HAP-1 (cell line): ENCODE data around the gene B3GNT7.

Experiments
- DNase-seq, 2 experiments: peaks; one replicate each; pipeline ENCODE4 v3.0.0-alpha.2; 2016 to 2020; ENCODE audit warnings: low spot score in 2 of 2
- H3K27me3 ChIP-seq: fragments of 250-450 bp; sonication (Bioruptor Pico); 2 replicates; pipeline ENCODE4 v1.5.1; 2020; ENCODE audit warnings: low read depth, mild to moderate bottlenecking, moderate library complexity
- H3K36me3 ChIP-seq: fragments of 250-450 bp; sonication (Bioruptor Pico); replicated peaks from 2 replicates; pipeline ENCODE4 v1.5.1; 2020; ENCODE audit warnings: mild to moderate bottlenecking
- H3K4me1 ChIP-seq: fragments of 250-450 bp; sonication (Bioruptor Pico); 2 replicates; pipeline ENCODE4 v1.5.1; 2020; ENCODE audit warnings: mild to moderate bottlenecking
- H3K4me3 ChIP-seq: fragments of 250-450 bp; sonication (Bioruptor Pico); 2 replicates; pipeline ENCODE4 v1.5.1; 2020; ENCODE audit warnings: mild to moderate bottlenecking, moderate library complexity
- H3K9me3 ChIP-seq: fragments of 250-450 bp; sonication (Bioruptor Pico); 2 replicates; pipeline ENCODE4 v1.5.1; 2020; ENCODE audit warnings: mild to moderate bottlenecking, moderate library complexity
- in situ Hi-C: fragments of 300-500 bp; cut with MboI; formaldehyde crosslinking; loops from 3 replicates; pipeline ENCODE4 v1.14.3; 2020; ENCODE audit warnings: low sequenced_read_pairs, inconsistent platforms, mixed read lengths

B3GNT7 gene

GRCh38 chr2:231409776-231410175, 14.3 kb downstream of the B3GNT7 start:
- Histone ChIP-seq H3K4me3 (no peak overlapping the region), H3K4me1 (peaks cover 37% of the 10 kb centered on the region), H3K9me3 (peaks cover 26% of the 10 kb centered on the region), H3K27me3 (no peaks in the 10 kb centered on the region), H3K36me3 (no peaks in the 10 kb centered on the region; the same call in 1 of the 2 replicates)
- in situ Hi-C loops: loop anchor here (5.0 to 10.0 kb wide), 3 partner anchors 105 to 307 kb away; no protein-coding TSS in a partner anchor
- no peak for DNase-seq

GRCh38 chr2:231410293-231411004, 14.9 kb downstream of the B3GNT7 start:
- in situ Hi-C loops: loop anchor here (5.0 to 10.0 kb wide), 3 partner anchors 106 to 308 kb away; no protein-coding TSS in a partner anchor
- Histone ChIP-seq H3K4me3 (no peak overlapping the region), H3K9me3 (peaks cover 26% of the 10 kb centered on the region), H3K36me3 (no peaks in the 10 kb centered on the region; the same call in 1 of the 2 replicates), H3K4me1 (peaks cover 37% of the 10 kb centered on the region), H3K27me3 (no peaks in the 10 kb centered on the region)
- DNase-seq: peak; percentile 83 to 95

DNA sequence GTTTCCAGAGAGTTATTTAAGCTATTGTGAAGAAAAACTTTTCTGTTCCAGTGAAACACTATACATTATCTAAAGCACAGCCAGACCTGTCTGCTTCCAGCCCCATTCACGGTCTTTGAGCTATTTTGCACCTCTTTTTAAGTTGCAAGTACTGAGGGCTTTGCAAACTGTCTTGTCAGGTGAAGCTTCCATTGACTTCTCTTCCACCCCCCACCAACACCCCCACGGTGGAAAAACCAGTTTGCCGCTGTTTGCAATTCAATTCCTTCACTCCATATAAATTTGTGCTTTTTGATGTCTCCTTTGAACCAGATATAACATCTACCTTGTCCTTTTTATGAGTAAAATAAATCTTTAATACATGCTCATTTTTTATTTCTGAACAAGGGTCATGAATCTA, 15.7 kb downstream of the B3GNT7 start:
- H3K4me1 ChIP-seq: peaks cover 37% of the 10 kb centered on the region
- in situ Hi-C loops: loop anchor here (5.0 to 10.0 kb wide), 3 partner anchors 106 to 309 kb away; no protein-coding TSS in a partner anchor
- peaks cover 26% of the 10 kb centered on the region for H3K9me3 ChIP-seq
- H3K27me3 ChIP-seq: no peaks in the 10 kb centered on the region
- no peaks in the 10 kb centered on the region; the same call in 1 of the 2 replicates for H3K36me3 ChIP-seq
- peak overlapping the region; percentile 46 for H3K4me3 ChIP-seq
- DNase-seq: no peak

- in situ Hi-C loops: loop anchor here (5.0 to 10.0 kb wide), 3 partner anchors 107 to 310 kb away; no protein-coding TSS in a partner anchor
- peak; percentile 88 to 97 for DNase-seq
- peak overlapping the region; percentile 46 for H3K4me3 ChIP-seq
Measured at GRCh38 chr2:231411831-231412617, 16.5 kb downstream of the B3GNT7 start.

DNA sequence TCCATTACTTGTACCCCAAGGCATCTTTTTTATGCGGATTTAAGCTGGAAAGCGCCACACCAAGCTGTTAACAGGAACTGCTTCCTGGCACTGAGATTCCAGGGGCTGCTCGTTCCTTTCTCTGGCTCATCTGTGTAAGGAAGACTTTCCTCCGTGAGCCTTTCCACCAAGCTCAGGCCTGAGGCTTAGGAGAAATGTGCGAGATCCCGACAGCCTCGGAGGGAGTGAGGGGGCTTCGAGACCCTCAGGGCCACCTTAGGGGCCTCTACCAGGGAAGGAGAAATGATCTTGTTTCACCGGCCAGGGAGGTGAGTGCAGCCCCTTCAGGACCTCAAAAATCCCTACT, 17.1 kb downstream of the B3GNT7 start:
- Histone ChIP-seq H3K9me3 (peaks cover 26% of the 10 kb centered on the region), H3K36me3 (no peaks in the 10 kb centered on the region; the same call in 1 of the 2 replicates), H3K27me3 (no peaks in the 10 kb centered on the region), H3K4me1 (peaks cover 37% of the 10 kb centered on the region), H3K4me3 (peak overlapping the region; percentile 46)
- no peak for DNase-seq
- in situ Hi-C loops: loop anchor here (5.0 to 10.0 kb wide), 3 partner anchors 108 to 310 kb away; no protein-coding TSS in a partner anchor

More at GRCh38 chr2:231411831-231412617, 16.5 kb downstream of the B3GNT7 start:
- Histone ChIP-seq H3K9me3 (peaks cover 26% of the 10 kb centered on the region), H3K27me3 (no peaks in the 10 kb centered on the region), H3K4me1 (peaks cover 37% of the 10 kb centered on the region), H3K36me3 (no peaks in the 10 kb centered on the region; the same call in 1 of the 2 replicates)

- H3K27me3 ChIP-seq: no peaks in the 10 kb centered on the region
- H3K4me1 ChIP-seq: peaks cover 37% of the 10 kb centered on the region
- H3K36me3 ChIP-seq: no peaks in the 10 kb centered on the region; the same call in 1 of the 2 replicates
- peak in 1 of 2 experiments; percentile 38 for DNase-seq
- peaks cover 23% of the 10 kb centered on the region for H3K9me3 ChIP-seq
- in situ Hi-C loops: loop anchor here (5.0 to 10.0 kb wide), 3 partner anchors 109 to 311 kb away; no protein-coding TSS in a partner anchor
- H3K4me3 ChIP-seq: no peak overlapping the region
Measured at GRCh38 chr2:231413456-231413855, 17.9 kb downstream of the B3GNT7 start.

DNA sequence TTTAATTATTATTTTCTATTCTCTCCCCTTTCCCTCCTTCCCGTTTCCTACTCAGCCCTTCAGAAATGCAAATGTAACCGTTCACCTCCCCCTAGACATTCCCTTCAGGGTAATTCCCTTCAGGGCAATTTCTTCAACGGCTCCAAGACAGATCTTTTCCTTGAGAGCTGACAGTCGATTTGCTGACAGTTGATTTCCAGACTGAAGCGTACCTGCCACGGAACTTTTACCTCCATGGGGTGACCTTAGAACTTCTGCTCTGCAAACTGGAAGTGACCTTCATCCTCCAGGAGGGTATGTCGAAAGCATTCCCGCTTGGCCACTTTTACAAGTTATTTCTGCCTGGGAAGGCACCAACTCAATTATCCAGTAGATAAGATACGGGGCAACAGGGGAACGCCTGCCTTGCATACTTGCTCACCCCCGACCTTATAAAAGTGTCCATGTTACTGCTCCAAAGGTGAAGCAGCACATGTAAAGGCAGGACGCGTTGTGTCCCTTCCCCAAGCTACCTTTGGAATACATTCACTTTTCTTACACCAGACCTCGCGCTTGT, 18.5 kb downstream of the B3GNT7 start:
- peaks cover 17% of the 10 kb centered on the region for H3K9me3 ChIP-seq
- H3K27me3 ChIP-seq: no peaks in the 10 kb centered on the region
- peaks cover 37% of the 10 kb centered on the region for H3K4me1 ChIP-seq
- DNase-seq: peak; percentile 34 to 42
- H3K36me3 ChIP-seq: no peaks in the 10 kb centered on the region; the same call in 1 of the 2 replicates
- in situ Hi-C loops: loop anchor here (5.0 to 10.0 kb wide), 3 partner anchors 109 to 312 kb away; no protein-coding TSS in a partner anchor
- H3K4me3 ChIP-seq: no peak overlapping the region

- Histone ChIP-seq H3K36me3 (no peaks in the 10 kb centered on the region; the same call in 1 of the 2 replicates), H3K9me3 (peaks cover 11% of the 10 kb centered on the region), H3K4me3 (no peak overlapping the region), H3K27me3 (no peaks in the 10 kb centered on the region), H3K4me1 (peaks cover 37% of the 10 kb centered on the region)
- no peak for DNase-seq
- in situ Hi-C loops: loop anchor here (10.0 kb wide), 1 partner anchor 110 kb away; no protein-coding TSS in a partner anchor
Measured at GRCh38 chr2:231415029-231415428, 19.5 kb downstream of the B3GNT7 start.

DNA sequence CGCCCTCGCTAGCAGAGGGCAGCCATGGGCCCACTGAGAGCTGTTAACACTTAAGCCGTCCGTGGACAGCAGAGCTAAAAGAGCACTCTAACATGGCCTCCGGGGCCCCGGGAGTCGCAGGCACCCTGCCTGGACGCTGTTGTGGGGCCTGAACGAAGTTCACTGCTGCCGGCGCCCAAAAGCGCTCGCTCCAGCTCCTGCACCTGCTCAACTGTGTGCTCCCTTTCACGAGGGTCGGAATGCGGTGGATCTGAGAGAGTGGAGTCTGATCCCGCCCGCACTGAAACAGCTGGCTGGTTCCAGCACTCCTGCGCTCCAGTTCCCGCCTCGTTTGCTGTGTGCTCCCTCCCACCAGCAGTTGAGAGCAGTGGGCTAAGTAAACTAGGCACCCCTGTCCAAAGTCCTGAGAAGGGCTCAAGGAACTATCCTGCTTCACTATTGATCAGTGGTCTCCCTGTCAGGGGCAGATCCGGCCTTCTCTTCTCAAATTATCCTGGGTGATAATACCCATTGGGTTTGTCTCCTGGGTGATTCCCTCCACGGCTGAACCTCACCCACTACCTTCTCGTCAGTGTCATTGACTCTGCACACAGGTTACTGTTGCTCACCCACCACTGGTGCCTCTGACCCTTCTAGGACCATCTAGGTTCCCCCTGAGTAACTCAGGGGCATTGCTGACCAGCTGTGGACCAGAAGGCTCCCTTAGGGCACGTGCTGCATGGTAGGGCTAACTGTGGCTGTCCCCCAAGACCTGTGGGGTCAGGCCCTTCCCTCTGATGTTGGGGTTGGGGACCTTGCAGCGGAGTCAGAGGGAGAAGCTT, 23.5 kb downstream of the B3GNT7 start:
- no peak for DNase-seq
- no peaks in the 10 kb centered on the region for H3K27me3 ChIP-seq
- H3K4me3 ChIP-seq: no peak overlapping the region
- peaks cover 3% of the 10 kb centered on the region for H3K4me1 ChIP-seq
- in situ Hi-C loops: loop anchor here (10.0 kb wide), 1 partner anchor 114 kb away; no protein-coding TSS in a partner anchor
- H3K9me3 ChIP-seq: no peaks in the 10 kb centered on the region
- no peaks in the 10 kb centered on the region for H3K36me3 ChIP-seq

GRCh38 chr2:231421051-231421580, 25.6 kb downstream of the B3GNT7 start:
- Histone ChIP-seq H3K36me3 (no peaks in the 10 kb centered on the region), H3K4me1 (no peaks in the 10 kb centered on the region), H3K27me3 (no peaks in the 10 kb centered on the region), H3K4me3 (no peak overlapping the region), H3K9me3 (no peaks in the 10 kb centered on the region)
- in situ Hi-C loops: no loop called here
- DNase-seq: no peak

DNA sequence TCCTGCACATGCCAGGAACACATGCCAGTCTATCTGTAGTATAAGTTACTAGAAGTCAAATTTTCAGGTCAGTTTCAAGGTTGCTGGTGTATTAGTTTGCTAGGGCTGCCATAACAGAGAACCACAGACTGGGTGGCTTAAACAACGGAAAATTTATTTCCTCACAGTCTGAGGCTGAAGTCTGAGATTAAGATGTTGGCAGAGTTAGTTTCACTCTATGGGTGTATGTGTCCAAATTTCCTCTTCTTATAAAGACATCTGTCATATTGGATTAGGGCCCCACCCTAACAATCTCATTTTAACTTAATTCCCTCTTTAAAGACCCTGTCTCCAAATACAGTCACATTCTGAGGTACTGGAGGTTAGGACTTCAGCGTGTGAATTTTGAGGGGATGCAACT, 26.5 kb downstream of the B3GNT7 start:
- Histone ChIP-seq H3K27me3 (no peaks in the 10 kb centered on the region), H3K9me3 (no peaks in the 10 kb centered on the region), H3K4me1 (no peaks in the 10 kb centered on the region), H3K36me3 (no peaks in the 10 kb centered on the region), H3K4me3 (no peak overlapping the region)
- DNase-seq: no peak
- in situ Hi-C loops: no loop called here

DNA sequence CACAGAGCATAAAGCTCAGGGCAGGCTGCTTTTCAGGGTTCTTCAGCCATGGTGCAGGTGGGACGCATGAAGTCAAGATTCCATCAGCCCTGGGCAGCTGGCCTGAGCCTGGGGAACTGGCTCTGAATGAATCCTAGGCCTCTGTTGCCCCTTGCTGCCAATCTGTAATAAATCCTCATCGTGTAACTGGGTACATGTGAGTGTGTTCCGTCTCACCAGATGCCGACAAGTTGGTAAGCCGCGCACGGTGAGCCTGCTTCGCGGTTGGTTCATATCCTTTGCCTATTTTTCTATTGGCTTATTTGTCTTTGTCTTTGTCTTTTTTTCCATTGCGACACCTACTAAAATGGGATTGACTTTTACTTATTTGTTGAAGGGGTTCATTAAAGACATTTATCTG, 27.7 kb downstream of the B3GNT7 start:
- H3K4me3 ChIP-seq: no peak overlapping the region
- H3K27me3 ChIP-seq: no peaks in the 10 kb centered on the region
- H3K4me1 ChIP-seq: no peaks in the 10 kb centered on the region
- no peaks in the 10 kb centered on the region for H3K36me3 ChIP-seq
- in situ Hi-C loops: no loop called here
- H3K9me3 ChIP-seq: no peaks in the 10 kb centered on the region
- no peak for DNase-seq
